Activated CD8-positive, alpha-beta T cell treated with anti-CD3 and anti-CD28 coated beads for 36 hours (primary cell): ENCODE data around the gene RABEP2. TPM values are rescaled to one million over a fixed set of nuclear protein-coding genes. Genes with fewer than 3 reads are reported as not detected.
A peak's percentile ranks its signal among the peaks of the same experiment; 100 is the strongest.

Experiments used
- ATAC-seq: fragments of 200-7000 bp; cut with Tn5 transposase; one replicate; pipeline ENCODE4 v1.10.0; 2021; ENCODE audit warnings: mild to moderate bottlenecking, moderate library complexity
- CTCF ChIA-PET: fragments of 350-600 bp; sonication (Branson Sonifier 250); formaldehyde crosslinking; loops from one replicate; lab custom pipeline; 2021; ENCODE audit warnings: antibody characterized with exemption; lab: Charles Lee
- POLR2A ChIA-PET: fragments of 350-600 bp; sonication (Branson Sonifier 250); formaldehyde crosslinking; loops from one replicate; lab custom pipeline; 2021; ENCODE audit warnings: antibody characterized with exemption; lab: Charles Lee
- DNase-seq: peaks from one replicate; pipeline ENCODE4 v3.0.0-alpha.2; 2020
- H3K27ac Mint-ChIP-seq: one replicate; pipeline ENCODE4 v1.8.0; 2021; ENCODE audit warnings: mild to moderate bottlenecking, mixed read lengths
- H3K27me3 Mint-ChIP-seq: one replicate; pipeline ENCODE4 v1.8.0; 2021; ENCODE audit warnings: mixed read lengths
- H3K36me3 Mint-ChIP-seq: one replicate; pipeline ENCODE4 v1.8.0; 2021; ENCODE audit warnings: low read depth, mixed read lengths
- H3K4me1 Mint-ChIP-seq: one replicate; pipeline ENCODE4 v1.8.0; 2021; ENCODE audit warnings: low read depth, mixed read lengths
- H3K4me3 Mint-ChIP-seq: one replicate; pipeline ENCODE4 v1.8.0; 2021; ENCODE audit warnings: mild to moderate bottlenecking, moderate library complexity, mixed read lengths
- H3K9me3 Mint-ChIP-seq: one replicate; pipeline ENCODE4 v1.8.0; 2021; ENCODE audit warnings: mixed read lengths
- CTCF ChIP-seq: fragments of 200-600 bp; IDR thresholded peaks from one replicate; pipeline ENCODE4 v1.8.0; 2022; ENCODE audit warnings: antibody characterized with exemption, mild to moderate bottlenecking
- intact Hi-C: fragments of 100-400 bp; cut with micrococcal nuclease; formaldehyde crosslinking; loops from one replicate; pipeline ENCODE4 v1.10.0; 2022
- total RNA-seq, 2 experiments: library from RNA; stranded (reverse); gene quantifications; one replicate each; pipeline ENCODE4 v1.2.3, GENCODE V29; 2021

RABEP2 gene
- total RNA-seq, 2 experiments from 2014 or later = 13.1 to 14.0 TPM

- Mint-ChIP-seq H3K9me3 (no peaks in the 10 kb centered on the region), H3K27ac (no peak overlapping the region), H3K36me3 (peaks cover 18% of the 10 kb centered on the region), H3K4me1 (no peaks in the 10 kb centered on the region), H3K27me3 (no peaks in the 10 kb centered on the region), H3K4me3 (no peak overlapping the region)
- CTCF ChIA-PET = no interaction called here
- POLR2A ChIA-PET = interaction anchor here (0.8 to 1.3 kb wide), 3 partner anchors 9 to 359 kb away, joined by 3 to 6 read pairs (median 3); no protein-coding TSS in a partner anchor
- DNase-seq = no peak
- TF ChIP-seq CTCF = no peak
- no peak for ATAC-seq
- intact Hi-C loops = no loop called here
Measured at GRCh38 chr16:28913946-28914724, 10.9 kb downstream of the RABEP2 start.

- CTCF ChIA-PET = no interaction called here
- Mint-ChIP-seq H3K4me1 (no peaks in the 10 kb centered on the region), H3K4me3 (no peak overlapping the region), H3K9me3 (no peaks in the 10 kb centered on the region), H3K36me3 (peaks cover 18% of the 10 kb centered on the region), H3K27me3 (no peaks in the 10 kb centered on the region), H3K27ac (no peak overlapping the region)
- DNase-seq (no peak), ATAC-seq (no peak)
- intact Hi-C loops = no loop called here
- TF ChIP-seq CTCF = no peak
- POLR2A ChIA-PET = no interaction called here
Measured at GRCh38 chr16:28912558-28912957, 12.5 kb downstream of the RABEP2 start.

- Mint-ChIP-seq H3K36me3 (peaks cover 13% of the 10 kb centered on the region), H3K4me1 (no peaks in the 10 kb centered on the region), H3K4me3 (no peak overlapping the region), H3K9me3 (no peaks in the 10 kb centered on the region), H3K27ac (no peak overlapping the region), H3K27me3 (no peaks in the 10 kb centered on the region)
- POLR2A ChIA-PET = no interaction called here
- no peak for TF ChIP-seq CTCF
- CTCF ChIA-PET = interaction anchor here (1.0 kb wide), 1 partner anchor 35 kb away, joined by 4 read pairs; no protein-coding TSS in a partner anchor
- intact Hi-C loops = no loop called here
- peak; percentile 21 for DNase-seq
- peak; percentile 20 for ATAC-seq
Measured at GRCh38 chr16:28910086-28911031, 14.7 kb downstream of the RABEP2 start.

GRCh38 chr16:28905800-28906372 is 19.2 kb downstream of the RABEP2 start:
- Mint-ChIP-seq H3K4me3 (no peak overlapping the region), H3K27ac (no peak overlapping the region), H3K4me1 (peaks cover 4% of the 10 kb centered on the region), H3K27me3 (no peaks in the 10 kb centered on the region), H3K36me3 (peaks cover 6% of the 10 kb centered on the region), H3K9me3 (no peaks in the 10 kb centered on the region)
- CTCF ChIA-PET = no interaction called here
- intact Hi-C loops = no loop called here
- POLR2A ChIA-PET = interaction anchor here (1.2 to 1.7 kb wide), 2 partner anchors 11 to 27 kb away, joined by 3 to 5 read pairs; no protein-coding TSS in a partner anchor
- ATAC-seq (no peak), DNase-seq (no peak)
- TF ChIP-seq CTCF = no peak
